ENCODE measurements around the gene NUP93.
"Not testable (repeated sequence)": the region's sequence is repeated elsewhere in the genome, so short reads cannot be mapped to it uniquely, and the experiment has no call there.

NUP93 gene

DNA sequence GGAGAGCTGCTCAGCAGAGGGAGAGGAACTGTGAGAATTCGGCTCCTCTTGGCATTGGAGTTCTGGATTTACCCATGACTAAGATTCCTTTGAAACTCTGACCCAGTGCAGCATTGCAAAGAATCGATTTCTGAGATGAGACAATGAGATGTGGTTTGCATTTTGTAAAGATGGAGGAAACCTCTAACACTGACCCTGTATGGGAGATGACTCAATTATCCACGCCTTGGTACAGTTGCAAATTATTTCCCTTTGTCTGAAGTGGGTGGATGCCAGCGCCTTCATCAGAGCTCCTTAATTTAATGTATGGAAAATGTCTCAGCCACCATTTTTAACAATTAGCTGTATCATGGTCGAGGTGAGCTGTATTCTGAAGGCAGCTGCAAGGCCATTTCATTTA lies 53.4 kb downstream of the NUP93 start:
- DNase-seq = no peak

DNA sequence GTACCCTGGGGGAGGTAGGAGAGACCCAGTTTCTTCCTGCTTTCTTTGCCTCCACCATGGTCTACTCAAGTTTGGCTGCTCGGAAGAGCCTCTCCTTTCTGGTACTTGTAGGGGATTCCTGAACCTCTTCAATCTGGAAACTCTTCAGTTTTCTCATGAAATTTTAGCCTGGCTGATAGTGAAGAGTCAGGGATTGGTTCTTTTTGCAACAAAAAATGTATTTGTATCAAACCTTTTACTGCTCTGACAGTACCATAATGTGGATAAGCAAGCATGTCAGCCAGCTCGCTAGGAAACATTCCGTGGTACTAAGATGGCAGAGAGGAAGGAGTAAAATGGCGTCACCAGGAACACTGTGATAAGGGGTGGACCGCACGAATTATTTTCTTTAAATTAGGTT lies 55.4 kb downstream of the NUP93 start:
- no peak for DNase-seq

DNA sequence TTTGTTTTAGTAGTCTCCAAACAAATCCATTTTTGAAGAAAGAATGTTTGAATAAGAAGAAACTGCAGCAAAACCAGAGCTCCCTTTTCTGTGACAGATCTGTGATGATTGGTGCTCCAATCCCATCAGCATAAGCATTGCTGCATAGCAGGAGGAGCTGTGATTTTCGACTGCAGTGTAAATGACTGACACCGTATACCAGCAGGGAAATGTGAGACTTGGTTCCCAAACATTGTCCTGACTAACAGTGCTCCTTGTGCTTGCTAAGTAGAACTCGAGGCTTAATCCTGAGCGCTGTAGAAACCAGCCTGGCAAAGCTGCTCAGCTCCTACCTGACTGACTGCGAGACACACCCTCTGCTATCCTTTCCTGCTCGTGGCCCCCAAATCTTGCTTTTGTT lies 57.2 kb downstream of the NUP93 start:
- DNase-seq = no peak

DNA sequence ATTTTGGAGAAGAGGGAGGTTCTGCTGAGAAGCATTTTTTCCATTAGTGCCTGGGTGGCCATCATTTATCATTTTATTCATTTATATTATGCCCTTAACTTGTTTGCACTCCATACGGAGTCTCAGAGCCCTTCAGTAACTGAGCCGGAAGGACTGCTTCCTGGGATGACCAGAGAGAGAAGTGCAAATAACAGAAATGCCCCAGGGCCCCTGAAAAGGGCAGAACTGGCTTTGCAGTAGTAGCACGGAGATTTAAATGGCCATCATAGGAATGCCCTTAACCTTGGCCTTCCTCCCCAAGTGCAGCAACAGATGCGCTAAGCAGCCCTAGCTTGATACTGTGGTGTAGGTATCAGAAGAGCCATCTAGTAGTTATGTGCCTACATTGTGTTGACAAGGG lies 58.5 kb downstream of the NUP93 start:
- DNase-seq = no peak

DNA sequence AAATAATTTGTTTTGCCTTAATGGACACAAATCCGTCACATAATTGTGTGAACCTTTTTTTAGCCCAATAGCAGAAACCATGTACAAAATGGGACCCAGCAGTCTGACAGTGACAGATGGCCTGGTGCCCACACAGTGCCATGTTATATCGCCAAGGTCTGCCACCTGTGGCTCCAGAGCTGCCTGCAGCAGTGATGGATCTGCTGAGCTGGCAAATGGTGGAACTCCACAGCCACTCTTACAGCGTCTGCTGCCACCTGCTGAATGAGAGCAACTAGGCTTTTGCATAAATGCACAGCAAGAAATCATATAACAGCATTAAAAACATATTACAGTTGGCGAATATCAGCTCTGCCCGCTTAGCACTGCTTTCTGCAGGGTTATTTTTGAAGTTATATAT lies 59.4 kb downstream of the NUP93 start:
- no peak for DNase-seq

DNA sequence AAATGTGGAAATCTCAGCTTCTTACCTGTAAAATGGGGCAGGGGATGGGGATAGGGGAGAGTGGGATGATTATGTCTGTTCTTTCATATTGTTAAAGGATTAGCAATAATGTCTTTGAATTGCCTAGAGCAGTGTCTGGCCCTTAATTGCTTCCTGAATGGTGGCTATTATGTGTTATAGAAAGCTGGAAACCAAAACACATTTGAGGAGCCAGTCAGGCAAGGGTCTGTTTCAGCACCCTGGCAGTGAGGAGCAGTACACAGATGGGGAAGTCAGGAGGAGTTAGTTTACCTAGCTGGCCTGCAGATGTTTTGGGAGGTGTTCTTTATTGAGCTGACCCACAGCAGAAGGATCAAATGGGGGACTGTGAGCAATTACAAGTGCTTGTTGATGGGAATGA lies 63.0 kb downstream of the NUP93 start:
- DNase-seq = no peak

- DNase-seq = no peak
These were observed 63.6 kb downstream of the NUP93 start for GRCh38 chr16:56793492-56793891.

- DNase-seq = no peak
These were observed 65.1 kb downstream of the NUP93 start for GRCh38 chr16:56795011-56795410.

DNA sequence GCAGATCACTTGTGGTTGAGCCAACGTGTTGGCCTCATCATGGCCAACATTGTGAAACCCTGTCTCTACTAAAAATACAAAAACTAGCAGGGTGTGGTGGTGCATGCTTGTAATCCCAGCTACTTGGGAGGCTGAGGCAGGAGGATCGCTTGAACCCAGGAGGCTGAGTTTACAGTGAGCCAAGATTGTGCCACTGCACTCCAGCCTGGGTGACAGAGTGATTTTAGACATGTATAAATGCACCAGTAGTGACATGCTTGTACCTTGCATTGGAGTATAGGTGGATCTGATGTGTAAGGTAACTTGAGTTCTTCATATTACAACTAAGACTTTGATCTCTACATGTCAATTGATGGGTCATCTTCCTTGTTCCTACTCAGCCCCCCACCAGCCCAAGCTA lies 67.1 kb downstream of the NUP93 start:
- not testable (repeated sequence) for DNase-seq

DNA sequence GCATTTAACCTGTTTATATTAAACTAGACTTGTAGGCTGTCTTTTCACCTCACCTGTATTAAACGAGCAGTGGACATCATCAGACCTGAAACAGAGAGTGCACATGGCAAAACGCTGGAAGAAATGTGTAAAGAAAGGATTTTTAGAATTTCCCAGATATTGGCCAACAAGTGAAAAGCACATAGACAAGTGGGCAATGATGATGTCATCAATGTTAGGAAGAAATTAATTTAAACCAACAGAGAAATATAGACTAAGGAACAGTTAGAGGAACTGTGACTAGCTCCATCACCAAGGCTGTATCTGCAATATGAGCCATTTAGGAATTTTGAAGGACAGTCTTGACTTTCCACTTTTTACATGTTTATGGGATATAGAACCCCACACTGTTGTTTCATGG lies 67.9 kb downstream of the NUP93 start:
- DNase-seq = no peak

GRCh38 chr16:56798955-56799354 lies 69.0 kb downstream of the NUP93 start:
- DNase-seq = no peak

GRCh38 chr16:56800355-56800754 lies 70.4 kb downstream of the NUP93 start:
- no peak for DNase-seq

GRCh38 chr16:56801762-56802161 lies 71.8 kb downstream of the NUP93 start:
- no peak for DNase-seq

DNA sequence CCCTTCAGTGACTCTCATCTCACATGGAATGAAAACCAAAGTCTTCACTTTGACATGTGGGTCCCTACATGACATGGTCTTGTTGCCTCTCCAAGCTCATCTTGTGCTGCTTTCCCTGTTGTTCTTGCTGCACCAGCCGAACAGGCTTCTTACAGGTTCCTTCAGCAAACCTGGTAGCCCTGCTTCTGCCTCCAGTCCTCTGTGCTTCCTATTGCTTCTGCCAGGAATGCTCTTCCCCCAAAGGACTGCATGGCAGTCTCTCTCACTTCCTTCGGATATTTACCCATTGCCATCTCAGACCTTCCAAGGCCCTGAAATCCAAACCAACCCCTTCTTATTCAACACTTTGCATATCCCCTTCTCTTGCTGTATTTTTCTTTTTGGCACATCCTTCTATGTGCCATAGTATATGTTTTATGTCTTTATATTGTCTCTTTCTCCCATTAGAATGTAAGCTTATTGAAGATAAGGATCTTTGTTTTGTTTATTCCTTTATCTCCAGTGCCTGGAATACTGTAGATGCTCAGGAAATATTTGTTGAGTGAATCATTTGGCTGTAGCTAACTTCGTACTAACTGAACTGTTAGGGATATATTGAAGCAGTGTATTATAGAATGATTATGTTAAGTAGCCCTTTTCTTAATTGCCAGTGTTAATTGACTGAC lies 77.2 kb downstream of the NUP93 start:
- no peak for DNase-seq

DNA sequence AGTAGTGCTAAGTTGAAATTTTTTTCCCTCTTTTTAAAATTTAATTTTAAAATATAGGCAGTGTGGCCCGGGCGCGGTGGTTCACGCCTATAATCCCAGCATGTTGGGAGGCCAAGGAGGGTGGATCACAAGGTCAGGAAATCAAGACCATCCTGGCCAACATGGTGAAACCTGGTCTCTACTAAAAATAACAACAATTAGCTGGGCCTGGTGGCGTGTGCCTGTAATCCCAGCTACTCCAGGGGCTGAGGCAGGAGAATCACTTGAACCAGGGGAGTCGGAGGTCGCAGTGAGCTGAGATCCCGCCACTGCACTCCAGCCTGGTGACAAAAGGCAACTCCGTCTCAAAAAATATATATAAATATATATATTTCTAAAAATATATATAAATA lies 77.7 kb downstream of the NUP93 start:
- not testable (repeated sequence) for DNase-seq

DNA sequence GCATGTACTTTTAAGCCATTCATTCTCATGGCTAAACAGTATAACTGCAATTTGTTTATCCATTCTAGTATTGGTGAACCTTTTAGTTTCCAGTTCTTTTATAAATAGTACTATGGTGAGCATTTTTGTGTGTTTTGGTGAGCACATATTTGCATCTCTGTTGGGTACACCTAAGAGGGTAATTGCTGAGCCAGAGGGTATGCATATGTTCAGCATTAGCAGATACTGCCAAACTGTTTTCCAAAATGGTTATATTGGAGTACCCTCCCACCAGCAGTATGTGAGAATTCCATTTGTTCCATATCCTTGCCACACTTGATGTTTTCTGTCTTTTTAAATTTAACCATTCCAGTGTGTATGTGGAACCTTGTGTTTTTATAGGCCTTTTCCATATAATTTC lies 81.0 kb downstream of the NUP93 start:
- no peak for DNase-seq

DNA sequence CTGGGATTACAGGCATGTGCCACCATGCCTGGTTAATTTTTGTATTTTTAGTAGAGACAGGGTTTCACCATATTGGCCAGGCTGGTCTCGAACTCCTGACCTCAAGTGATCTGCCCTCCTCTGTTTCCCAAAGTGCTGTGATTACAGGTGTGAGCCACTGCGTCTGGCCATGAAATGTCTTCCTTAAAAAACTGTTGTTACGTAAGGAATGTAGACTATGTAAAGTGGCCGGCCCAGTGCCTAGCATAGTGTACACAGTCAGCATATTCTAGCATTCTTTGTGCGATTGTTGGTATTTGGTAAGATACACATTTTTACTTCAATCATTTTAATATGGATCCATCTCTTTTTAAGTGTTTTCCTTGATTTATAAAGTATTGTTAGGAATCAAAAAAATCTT lies 81.7 kb downstream of the NUP93 start:
- not testable (repeated sequence) for DNase-seq

DNA sequence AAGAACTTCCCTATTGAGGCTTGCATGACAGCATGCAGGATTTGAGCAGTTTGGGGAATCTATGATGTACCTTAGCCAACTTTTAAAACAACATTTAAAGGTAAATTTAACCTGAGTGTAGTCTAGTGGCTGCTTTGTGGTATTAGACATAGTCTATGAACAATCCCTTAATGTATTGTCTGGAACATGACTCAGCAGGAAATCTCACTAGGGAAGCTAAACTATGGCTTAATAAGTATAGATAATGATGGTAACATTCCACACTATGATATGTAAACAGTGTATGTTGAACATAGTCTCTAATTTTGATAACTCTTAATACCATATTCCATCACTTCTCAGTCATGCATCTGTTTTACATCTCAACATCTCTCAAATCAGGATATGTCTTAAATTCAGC lies 83.0 kb downstream of the NUP93 start:
- DNase-seq = no peak

GRCh38 chr16:56814537-56815432 lies 84.9 kb downstream of the NUP93 start:
- no peak for DNase-seq

DNA sequence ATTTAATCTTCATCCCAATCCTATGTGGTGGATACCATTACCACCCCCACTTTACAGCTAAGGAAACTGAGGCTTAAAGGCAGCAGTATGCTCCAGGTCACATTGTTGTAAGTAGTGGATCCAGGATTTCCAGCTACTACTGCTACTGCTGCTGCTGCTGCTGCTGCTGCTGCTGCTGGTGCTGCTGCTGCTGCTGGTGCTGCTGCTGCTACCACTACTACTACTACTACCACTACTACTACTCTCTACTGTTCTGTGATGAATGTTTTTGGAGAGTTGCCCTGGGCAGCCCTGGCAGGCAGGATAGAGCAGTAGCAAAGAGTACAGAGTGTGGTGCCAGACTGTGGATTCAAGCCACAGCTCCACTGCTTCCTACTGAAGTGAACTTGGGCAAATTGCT lies 85.8 kb downstream of the NUP93 start:
- peak; percentile 50 for DNase-seq

DNA sequence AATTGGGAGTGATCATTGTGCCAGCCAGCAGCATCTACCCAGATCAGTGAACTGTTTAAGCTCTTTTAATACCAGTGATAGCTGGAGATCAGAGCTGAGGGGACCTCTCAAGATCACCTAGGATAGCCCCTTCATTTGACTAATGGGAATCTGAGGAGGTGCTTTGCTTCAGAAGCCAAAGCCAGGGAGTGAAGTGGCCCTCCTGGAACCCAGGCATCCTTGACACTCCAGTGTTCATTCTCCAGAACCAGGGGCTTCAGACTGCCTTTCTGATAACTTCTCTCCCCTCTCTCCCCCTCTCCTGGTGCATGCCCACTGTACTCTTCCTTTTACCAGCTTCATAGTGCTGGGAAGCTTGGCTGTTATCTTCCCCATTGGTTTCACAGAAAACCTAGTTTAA lies 87.1 kb downstream of the NUP93 start:
- DNase-seq = no peak

DNA sequence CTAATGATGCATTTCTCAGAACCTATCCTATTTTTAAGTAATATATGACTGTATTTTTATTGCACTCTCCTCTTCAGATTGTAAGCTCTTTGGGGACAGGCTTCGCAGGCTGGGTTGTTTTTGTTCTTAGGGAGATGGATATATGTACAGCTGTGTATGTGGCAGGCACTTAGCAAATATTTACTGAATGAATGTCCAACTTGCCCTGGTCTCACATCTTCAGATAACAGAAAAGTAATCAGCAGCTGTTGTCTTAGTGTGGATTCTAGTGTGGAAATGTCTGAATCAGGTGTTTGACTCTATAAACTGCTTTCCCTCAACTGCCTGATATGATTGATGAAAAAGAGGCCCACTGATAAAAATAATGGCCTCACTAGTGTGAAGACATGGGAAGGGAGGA lies 88.0 kb downstream of the NUP93 start:
- no peak for DNase-seq

DNA sequence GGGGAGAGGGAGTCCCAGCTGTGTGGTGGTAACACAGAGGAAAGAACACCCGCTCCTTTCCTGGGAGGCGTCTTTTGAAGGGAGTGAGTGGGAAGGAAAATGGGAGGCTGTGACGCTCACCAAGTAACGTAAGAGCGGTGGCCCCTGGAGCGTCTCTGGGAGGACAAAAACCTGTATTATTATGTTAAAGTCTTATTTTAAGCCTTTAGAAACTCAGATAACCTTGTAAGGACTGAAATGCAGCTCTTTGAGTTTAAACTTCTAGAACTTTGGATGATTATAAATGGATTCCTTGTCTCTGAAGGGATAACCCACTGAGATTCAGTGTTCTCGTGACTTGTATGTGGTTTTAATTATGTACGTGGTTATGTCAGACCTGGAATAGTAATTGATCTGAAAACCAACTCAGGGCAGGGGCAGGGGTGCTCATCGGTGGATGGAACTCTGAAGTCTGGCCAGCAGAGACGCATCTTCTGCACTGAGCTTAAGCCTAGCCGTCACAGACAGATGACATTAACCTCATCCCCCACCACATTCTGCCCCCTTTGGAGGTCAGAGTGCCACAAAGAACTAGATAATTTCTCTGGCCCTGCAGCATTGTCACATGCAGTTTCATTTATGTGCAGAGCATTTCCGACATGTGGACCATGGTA lies 93.3 kb downstream of the NUP93 start:
- DNase-seq = no peak

- peak; percentile 56 for DNase-seq
These were observed 94.4 kb downstream of the NUP93 start for GRCh38 chr16:56824331-56824730.
